GM06990 (cell line): ENCODE data around the gene DOCK2.

Source experiments
- DNase-seq: peaks from one replicate; pipeline ENCODE4 v3.0.0-alpha.2; 2011; ENCODE audit not compliant: insufficient read length; ENCODE audit errors: extremely low read depth
- H3K27me3 ChIP-seq: replicated peaks from 2 replicates; pipeline ENCODE4 v1.6.0; 2011; ENCODE audit warnings: low read length; ENCODE audit not compliant: control insufficient read depth, insufficient read depth
- H3K36me3 ChIP-seq: 2 replicates; pipeline ENCODE4 v1.5.1; 2011; ENCODE audit warnings: low read length; ENCODE audit not compliant: control insufficient read depth, insufficient read depth
- H3K4me3 ChIP-seq: replicated peaks from 2 replicates; pipeline ENCODE4 v1.5.1; 2011; ENCODE audit warnings: low read depth, mild to moderate bottlenecking, control low read depth, low read length
- TF ChIP-seq, protein P1 (sequence below): IDR thresholded peaks from 2 replicates; pipeline ENCODE4 v1.5.1; 2011; ENCODE audit warnings: low read length, control low read depth, mild to moderate bottlenecking, inconsistent platforms; ENCODE audit not compliant: insufficient read depth, poor library complexity, severe bottlenecking

The DOCK2 gene

DNA sequence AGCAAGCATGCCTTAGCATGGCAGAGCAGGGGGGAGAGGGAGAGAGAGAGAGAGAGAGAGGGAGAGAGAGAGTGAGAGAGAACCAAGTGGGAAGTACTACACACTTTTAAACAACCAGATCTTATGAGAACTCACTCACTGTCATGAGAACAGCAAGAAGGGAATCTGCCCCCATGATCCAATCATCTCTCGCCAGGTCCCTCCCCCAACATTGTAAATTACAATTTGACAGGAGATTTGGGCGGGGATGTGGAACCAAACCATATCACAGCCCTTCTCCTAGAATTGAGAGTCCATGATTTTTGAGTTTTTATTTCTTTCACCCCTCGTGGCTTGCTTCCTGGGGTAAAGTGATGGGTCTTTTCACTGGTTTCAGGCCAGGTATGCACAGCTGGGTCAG is 98.8 kb downstream of the DOCK2 start:
- H3K36me3 ChIP-seq, result peaks cover 5% of the 10 kb centered on the region
- H3K27me3 ChIP-seq, result no peaks in the 10 kb centered on the region
- DNase-seq, result no peak
- no peak overlapping the region for H3K4me3 ChIP-seq
- TF ChIP-seq, protein P1, sequence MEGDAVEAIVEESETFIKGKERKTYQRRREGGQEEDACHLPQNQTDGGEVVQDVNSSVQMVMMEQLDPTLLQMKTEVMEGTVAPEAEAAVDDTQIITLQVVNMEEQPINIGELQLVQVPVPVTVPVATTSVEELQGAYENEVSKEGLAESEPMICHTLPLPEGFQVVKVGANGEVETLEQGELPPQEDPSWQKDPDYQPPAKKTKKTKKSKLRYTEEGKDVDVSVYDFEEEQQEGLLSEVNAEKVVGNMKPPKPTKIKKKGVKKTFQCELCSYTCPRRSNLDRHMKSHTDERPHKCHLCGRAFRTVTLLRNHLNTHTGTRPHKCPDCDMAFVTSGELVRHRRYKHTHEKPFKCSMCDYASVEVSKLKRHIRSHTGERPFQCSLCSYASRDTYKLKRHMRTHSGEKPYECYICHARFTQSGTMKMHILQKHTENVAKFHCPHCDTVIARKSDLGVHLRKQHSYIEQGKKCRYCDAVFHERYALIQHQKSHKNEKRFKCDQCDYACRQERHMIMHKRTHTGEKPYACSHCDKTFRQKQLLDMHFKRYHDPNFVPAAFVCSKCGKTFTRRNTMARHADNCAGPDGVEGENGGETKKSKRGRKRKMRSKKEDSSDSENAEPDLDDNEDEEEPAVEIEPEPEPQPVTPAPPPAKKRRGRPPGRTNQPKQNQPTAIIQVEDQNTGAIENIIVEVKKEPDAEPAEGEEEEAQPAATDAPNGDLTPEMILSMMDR, result no peak

DNA sequence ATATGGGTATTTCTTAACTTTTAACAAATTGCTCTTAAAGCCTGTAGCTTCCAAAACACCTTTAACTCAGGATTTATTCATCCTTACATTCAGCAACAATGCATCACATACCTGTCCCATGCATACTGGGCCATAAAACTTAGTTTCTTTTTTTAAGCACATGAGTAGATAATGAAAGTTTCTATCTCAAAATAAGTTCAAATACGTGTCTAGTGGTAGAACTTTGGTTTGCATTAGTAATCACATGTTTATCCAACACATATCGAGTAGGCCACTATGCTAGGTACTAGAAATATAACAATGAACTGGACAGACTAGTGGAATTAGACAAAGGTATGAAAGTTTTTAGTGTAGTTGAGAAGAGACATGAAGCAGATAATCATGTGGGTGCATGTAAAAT is 99.6 kb downstream of the DOCK2 start:
- no peak for DNase-seq
- TF ChIP-seq, protein P1, result no peak
- Histone ChIP-seq H3K36me3 (peaks cover 7% of the 10 kb centered on the region), H3K27me3 (no peaks in the 10 kb centered on the region), H3K4me3 (no peak overlapping the region)

DNA sequence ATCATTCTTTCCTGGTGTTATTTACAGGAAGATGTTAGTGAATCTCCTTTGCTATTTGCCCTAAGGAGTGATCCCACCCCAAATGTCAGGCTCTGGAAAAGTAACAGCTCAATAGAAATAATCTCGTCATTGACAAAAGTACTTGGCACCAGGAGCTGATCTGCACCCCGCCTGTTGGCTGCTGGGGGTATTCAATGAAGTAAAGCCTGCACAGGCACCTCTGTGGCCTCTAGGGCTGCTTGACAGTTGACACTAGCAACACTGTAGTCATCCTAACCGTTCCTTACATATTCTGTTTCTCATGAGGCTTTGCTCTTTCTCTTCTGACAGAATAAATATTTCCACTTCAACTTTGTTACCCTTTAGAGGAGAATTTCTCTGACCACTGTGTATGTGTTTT is 103.4 kb downstream of the DOCK2 start:
- DNase-seq, result no peak
- no peak overlapping the region for H3K4me3 ChIP-seq
- peaks cover 15% of the 10 kb centered on the region for H3K36me3 ChIP-seq
- TF ChIP-seq, protein P1, result no peak
- H3K27me3 ChIP-seq, result no peaks in the 10 kb centered on the region

DNA sequence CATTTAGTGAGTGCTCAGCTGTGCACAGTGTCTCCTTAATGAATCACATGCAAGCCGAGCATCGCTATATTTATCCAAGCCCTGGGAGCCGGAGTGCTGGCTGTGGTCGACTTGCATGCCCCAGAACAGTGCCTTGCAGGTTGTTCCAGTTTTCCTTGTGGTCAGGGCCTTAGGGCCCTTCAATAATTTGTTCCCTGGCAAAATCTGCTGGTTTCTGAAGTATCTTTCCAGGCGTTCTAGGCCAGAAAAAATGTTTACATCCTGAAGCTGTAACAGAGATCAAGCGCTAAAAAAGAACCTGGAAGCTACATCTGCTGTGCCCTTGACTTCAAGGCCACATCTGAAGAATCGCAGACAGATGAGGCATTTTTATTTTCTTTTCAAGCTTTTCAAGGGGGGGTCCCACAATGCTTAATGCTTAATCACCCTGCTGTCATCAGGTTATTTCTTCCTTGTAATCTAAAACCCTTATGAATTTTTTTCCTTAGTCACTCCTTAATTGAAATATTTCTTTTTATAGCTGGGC is 105.8 kb downstream of the DOCK2 start:
- no peak for DNase-seq
- Histone ChIP-seq H3K27me3 (no peaks in the 10 kb centered on the region), H3K36me3 (peaks cover 13% of the 10 kb centered on the region), H3K4me3 (no peak overlapping the region)
- TF ChIP-seq, protein P1, result no peak

DNA sequence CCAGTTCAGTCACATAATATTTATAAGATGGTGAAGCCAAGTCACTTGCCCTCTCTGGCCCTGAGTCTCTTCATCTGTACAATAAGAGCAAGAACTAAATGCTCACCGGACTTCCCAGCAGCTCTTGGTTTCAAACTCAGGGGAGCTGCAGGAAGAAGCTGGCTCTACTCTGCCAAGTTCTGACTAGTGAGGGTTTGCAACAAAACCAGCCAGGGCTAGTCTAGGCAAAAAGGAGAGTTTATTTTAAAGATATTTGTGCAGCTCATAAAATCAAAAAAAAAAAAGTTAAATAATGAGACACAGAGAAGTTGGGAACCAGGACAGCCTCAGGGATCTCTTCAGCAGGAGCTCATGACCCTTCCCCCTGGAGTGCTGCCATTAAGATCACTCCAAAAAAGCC is 107.3 kb downstream of the DOCK2 start:
- no peaks in the 10 kb centered on the region for H3K27me3 ChIP-seq
- no peak for DNase-seq
- peaks cover 16% of the 10 kb centered on the region for H3K36me3 ChIP-seq
- TF ChIP-seq, protein P1, result no peak
- no peak overlapping the region for H3K4me3 ChIP-seq

DNA sequence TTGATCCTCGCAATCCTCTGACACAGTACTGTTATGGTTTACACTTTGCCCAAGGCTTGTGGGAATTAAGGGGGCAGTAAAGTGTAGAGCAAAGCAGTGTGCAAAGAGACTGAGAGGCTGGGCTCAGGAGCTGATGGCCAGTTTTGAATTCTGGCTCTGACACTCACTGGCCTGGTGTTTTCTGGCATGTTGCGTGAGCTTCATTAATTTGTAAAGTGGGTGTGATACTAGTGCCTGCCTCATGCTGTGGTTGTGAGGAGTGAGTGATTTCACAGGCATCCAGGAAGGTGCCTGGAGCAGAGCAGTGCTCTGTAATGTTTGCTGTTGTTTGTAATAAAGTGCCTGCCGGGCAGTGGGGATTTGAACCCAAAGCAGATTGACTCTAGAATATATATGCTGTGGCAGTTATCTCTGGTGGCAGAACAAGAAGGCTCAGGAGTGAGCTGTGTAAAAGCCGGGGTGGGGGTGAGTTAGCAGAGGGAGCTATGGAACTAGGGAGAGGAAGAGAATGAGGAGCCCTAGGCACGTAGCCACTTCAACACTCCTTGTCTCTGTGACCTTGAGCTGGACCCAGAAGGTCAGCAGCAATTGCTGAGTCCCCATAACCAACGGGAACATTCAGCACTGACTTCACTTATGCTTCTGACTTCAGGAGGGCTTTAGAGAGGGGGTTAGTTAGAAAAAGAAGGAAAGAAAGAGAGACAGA is 108.5 kb downstream of the DOCK2 start:
- Histone ChIP-seq H3K27me3 (no peaks in the 10 kb centered on the region), H3K4me3 (no peak overlapping the region), H3K36me3 (peaks cover 23% of the 10 kb centered on the region)
- TF ChIP-seq, protein P1, result no peak
- DNase-seq, result no peak
